ENCODE measurements around the gene MATN3.

Gene MATN3

DNA sequence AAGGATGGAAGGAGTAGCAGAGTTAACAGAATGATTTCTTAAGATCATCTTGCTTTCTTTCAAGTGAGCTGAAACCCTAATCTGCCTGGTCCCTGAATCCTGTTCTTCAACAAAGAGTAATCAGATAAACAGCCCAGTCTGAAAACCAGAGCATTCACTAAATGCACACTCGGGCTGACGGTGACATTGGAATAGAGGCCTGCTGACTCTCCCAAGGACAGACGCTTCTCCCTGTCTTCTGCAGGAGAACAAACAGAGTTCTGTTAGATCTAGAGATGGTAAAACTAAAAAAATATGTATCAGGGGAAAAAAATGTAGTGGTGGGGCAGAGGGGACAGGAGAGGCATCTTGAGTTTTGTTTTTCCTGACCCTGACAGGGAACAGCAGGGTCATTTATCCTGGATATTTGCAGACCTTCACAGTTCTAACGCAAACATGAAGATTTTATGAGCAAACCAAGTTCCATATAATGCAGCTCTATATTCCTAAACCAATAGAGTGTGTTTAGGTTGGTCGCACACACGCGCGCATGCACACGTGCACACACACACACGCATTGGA lies 7.3 kb downstream of the MATN3 start:
- DNase-seq (ENCODE audit: low read depth): no peak

DNA sequence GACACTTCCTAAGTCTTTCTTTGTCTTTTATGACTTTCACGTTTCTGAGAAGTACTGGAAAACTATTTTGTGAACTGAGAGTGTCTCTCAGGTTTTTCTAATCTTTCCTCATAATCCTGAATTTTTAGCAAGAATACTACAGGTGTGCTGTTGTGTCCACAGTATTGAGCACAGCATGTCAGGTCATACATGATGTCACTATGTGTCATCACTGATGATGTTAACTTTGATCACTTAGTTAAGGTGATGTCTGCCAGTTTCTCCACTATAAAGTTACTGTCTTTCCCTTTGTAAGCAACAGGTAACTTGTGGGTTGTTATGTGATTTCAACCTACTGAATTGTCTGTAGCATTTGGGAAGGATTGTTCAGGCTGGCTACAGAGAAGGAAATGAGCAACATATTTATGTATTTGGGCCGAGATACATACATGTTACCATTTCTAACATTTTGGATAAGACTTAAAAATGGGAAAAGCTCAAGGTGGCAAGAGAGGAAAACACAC lies 11.1 kb downstream of the MATN3 start:
- no peak for DNase-seq (ENCODE audit: low read depth)

DNA sequence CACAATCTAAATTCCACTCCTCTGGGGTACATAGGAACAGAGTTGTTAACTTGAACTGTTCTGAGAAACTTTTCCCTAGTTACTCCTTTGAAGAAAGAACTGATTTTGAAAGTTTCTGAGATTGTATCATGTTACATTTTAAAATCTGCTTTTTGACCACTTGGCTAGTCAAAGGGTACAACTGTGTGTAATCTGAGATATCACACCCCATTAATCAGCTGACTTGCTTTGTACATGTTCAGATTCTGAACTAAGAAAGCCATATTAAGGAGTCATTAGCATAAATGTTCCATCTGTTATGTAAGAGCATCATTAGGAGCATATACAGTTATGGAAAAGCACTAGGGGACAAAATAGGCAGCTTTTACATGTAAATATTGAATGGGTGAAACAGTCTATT lies 18.7 kb downstream of the MATN3 start:
- no peak for DNase-seq (ENCODE audit: low read depth)

DNA sequence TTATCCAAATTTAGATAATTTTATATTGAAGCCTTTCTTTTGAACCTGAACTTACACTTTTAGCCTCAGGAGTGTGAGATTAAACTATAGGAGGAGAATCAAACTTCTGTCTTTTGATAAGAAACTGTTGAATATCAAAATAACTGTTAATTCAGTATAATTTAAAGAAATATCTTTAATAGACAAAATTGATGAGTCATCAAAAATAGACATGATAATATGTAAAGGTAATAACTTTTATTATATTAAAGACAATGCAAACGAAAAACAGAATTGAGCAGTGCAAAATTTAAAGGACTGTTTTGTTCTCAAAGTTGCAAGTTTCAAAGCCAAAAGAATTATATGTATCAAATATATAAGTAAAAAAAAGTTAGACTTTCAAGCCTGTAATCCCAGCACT lies 20.6 kb downstream of the MATN3 start:
- no peak for DNase-seq (ENCODE audit: low read depth)

DNA sequence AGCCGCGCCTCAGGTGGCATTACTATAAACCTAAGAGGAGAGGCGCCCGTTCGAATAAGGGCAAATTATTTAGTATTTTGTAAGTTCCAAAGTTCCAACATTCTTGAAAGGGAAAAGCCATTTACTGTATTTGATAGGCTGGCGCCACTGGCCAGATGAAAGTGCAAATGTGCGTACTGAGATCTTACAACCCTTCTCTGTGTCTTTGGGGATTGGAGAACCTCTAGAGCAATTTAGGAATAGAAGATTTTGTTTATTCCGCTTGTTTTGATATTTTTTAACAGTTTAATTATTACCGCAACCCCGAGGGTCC lies 22.1 kb downstream of the MATN3 start:
- DNase-seq (ENCODE audit: low read depth): no peak

DNA sequence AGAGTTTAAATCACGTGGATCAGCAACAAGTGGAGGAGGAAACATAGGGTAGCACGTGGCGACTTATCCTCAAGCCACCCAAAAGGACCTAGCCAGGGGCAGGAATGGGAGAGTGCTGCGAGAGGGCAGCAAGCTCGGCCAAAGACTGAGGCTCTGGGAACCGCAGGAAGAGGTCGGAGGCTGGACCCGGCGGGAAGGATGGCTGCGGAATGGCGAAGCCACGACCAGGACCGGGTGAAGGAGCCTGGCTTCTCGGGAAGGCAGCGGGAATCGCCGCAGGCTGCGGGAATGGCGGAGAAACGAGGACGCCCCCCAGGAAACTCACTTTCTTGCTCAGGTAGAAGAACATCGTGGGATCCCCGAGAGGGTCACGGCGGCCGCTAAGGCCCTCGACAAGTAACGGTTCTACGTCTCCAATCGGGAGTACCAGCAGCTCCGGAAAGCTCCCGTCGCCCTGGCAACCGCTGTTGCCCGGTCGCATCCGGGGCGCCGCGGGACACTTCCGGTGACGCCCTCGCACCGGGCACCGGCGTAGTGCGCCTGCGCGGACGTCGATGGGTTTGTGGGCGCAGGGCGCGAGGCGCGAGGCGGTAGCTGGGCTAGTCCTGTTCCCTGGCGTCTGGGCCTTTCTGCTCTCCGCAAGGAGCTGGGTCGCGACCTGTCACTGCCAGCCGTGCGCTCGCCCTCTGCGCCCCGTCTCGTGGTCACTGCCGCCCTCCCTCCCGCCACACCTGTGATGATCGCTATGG lies 22.6 kb downstream of the MATN3 start, which contains the start of gene WDR35:
TSS of gene WDR35 (minus strand) at position 439 of the 749 bp plus-strand sequence. CDS start at position 349, 90 bp downstream.
- peak; percentile 89 for DNase-seq (ENCODE audit: low read depth)

DNA sequence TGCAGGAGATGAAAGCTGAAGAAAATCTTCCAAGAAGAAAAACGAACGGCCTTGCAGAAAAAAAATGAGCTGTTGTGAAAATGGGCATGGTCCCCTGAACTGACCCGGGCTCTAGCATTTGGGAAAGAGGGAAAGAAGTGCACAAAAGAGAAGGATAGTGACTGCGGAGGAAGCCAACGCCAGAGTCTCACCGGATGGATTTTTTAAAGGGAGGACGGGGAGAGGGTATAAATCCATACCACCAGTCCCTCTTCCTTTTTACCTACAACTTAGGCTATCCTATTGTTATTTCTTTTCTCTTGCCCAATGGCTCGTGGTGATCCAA lies 23.2 kb downstream of the MATN3 start:
- DNase-seq (ENCODE audit: low read depth): no peak

DNA sequence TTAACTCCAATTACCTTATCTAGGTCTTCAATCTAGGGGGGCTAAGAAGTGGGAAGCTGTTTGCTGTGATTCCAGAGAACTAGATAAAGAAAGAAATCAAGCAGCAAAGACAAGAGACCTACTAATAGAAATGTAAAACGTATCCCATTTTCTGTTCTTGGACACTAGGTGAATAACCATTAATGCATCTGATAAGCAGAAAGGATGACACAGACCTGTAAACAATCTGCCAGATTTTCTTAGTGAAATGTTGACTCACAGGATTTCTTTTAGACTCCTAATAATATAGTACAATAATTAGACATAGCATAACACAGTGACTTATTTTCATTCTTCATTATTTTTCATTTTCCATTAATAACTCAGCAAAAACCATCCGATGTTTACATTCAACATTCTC lies 23.9 kb downstream of the MATN3 start:
- no peak for DNase-seq (ENCODE audit: low read depth)

DNA sequence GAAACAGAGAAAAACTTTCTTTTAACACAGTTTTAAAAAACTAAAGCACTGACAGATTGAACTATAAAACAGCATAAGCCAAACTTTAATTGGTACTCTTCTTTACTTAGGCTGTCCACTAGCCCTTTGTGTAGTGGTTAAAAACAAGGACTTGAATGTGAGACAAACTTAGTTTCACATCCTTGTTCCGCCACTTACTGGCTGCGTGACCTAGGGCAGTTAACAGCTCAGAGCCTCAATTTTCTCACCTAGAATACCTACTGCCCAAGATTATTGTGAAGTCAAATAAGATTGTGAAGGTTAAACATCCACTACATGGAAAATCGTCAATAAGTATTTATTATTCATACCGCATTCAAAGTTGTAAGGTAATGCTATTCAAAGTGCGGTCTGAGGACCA lies 24.5 kb downstream of the MATN3 start:
- DNase-seq (ENCODE audit: low read depth): no peak

DNA sequence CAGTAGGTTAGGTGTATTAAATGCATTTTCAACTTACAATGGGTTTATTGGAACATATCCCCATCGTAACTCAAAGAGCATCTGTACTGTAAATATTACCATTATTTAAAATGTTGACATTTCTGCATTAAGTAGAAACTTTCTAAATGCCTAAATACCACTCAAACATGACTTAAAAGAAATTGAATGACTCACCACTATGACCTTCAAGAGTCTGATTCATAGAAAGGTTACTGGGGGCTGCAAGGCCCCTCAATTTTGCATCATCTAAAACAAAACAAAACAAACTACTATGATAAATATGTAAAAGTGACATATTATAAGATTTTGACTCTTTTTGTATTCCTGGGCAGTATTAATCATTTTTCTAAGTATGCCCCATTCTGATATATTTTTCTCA lies 30.2 kb downstream of the MATN3 start:
- DNase-seq (ENCODE audit: low read depth): no peak

DNA sequence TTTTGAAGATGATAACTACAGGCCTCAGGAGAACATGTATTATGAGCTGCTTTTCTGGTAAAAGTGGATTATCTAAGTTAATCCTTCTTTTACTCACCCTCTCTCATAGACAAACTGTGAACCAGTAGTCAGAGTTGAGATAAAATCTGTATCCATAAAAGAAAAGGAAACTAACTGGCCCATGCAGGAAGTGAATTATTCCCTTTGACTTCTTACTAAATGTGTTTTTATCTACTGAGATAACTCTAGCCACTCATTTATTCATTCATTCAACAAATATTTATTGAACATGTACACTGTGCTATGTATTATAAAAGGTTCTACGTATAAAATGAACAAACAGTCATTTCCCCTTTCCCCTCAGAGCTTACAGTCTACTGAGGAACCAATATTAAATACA lies 32.5 kb downstream of the MATN3 start:
- no peak for DNase-seq (ENCODE audit: low read depth)

DNA sequence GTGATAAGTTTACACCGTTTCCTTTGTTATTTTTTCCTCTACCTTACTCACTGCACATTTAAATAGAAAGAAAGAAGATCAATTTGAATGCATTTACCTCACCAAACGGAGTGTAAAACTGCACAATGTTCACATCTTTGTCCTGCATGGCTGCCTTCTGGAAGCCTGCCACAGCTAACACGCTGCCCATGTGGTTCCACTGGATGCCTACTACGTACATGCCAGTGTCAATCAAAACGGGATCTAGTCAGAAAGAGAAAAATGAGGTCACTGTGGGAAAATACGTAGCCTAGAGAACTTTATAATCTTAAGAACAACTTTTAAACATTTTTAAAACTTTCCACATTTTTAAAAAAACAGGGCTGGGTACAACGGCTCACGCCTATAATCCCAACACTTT lies 39.0 kb downstream of the MATN3 start:
- no peak for DNase-seq (ENCODE audit: low read depth)

DNA sequence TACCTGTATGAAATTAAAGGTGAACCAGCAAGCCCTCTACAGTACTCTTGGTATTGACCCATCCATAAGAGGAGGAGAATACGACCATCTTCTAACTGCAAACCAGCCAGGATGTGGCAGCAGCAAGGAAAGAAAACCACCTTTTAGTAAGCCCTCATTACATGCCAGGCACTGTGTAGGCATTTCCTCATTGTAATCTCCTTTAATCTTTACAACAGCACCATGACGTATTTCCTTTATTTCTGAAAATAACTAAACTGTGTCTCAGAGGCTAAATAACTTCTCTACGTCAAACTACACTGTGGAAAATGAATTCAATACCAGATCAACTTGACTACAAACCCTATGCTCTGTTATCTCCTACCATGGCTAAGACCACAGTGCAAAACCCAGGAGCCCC lies 40.8 kb downstream of the MATN3 start:
- no peak for DNase-seq (ENCODE audit: low read depth)

DNA sequence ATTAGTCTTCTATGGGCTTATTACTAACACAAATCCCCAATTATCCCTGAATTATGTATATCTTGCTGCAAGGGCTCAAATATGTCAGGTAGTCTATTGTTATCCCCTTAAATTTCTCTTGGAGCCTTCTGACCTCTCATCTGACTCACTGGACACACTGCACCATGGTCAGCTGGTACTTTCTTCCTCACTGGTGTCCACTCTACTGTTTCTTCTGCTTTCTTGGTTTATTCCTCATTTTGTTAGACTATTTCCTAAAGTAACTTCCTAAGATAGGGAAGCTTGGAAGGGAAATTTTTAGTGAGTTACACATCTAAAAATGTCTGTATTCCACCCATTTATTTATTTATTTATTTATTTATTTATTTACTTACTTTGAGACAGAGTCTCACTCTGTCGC lies 49.1 kb downstream of the MATN3 start:
- no peak for DNase-seq (ENCODE audit: low read depth)

DNA sequence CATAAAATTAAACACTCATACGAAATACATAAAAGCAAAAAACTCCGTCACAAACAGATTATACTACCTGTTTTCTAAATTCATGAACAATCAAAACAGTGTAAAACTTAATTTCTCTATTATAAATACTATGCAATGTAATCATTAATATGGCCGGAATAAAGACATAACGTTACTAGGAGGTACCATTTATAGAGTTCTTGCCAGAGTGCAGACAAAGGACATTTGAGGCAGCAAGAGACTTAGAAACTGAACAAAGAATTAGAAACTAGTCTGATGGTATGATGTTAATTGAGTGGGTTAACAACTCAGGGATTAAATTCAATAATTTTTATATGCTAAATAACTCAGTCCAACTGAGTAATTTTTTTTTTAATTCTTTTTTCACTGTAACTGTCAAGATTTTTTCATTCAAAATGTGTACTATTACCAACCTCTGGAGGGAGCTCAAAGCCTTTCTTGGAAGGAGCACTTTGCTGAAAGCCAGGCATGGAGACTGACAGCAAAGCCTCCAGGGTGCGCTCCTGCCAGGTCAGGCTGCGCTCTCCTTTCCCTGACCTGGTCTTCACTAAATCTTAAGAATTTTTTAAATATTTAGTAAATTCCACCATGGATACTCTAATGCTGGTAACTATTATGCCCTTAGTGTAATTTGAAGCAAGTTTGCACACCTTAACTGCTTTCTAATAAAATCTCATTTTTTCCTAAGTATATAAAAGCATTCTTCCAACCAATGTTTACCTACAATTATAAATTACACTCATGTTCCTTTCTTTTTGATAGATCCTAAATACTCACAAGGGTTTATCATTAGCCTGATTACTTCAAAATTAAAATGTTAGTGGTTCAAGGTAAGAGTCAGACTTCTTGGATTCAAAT lies 56.7 kb downstream of the MATN3 start:
- DNase-seq (ENCODE audit: low read depth): peak; percentile 13

DNA sequence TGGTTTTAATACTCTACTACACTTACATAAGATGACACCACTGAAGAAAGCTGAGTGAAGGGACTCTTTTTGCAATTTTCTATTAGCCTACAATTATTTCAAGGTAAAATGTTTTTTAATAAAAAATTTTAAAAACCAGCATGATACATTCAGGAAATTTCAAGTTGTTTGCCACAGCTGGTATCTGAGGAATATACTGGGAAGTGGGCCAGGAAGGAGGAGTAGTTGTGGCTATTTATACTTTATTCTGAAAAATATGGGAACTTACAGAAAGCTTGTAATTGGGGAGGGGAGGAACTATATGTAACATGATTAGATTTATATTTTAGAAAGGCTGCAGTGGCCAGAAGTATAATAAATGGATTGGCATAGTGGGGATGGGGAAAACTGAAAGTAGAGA lies 63.4 kb downstream of the MATN3 start:
- no peak for DNase-seq (ENCODE audit: low read depth)

DNA sequence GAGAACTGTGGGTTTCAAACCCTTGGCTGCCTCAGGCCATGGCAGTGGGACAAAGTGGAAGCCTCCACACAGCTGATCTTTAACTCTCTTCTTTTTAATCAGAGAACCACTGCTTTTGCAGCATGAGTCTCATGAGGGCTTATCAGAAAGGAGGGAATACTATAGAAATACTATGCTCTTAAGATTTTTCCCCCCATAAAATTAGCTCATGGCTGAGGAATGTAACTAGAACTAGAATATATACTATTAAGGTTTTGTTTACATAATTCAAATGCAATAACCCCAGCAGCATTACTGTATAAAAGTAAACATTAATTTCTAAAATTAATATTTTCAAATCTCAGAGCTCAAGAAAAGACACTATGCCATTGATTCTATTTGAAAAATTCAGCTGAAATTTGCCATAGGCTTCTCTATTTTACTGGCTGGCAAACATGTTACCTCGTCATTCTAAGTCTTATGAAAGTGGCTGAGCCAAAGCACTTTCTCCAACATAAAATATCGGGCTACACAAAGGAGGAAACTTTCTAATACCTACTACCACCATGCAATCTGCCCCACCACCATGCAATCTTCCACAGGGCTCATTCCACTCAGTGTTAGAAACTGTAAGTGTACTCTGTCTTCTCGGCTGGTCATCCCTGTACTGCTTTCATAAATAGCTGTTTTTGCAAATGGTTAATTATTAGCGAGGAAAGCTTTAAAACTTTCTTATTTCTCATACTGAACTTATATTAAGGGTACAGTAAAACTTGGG lies 65.1 kb downstream of the MATN3 start:
- no peak for DNase-seq (ENCODE audit: low read depth)

DNA sequence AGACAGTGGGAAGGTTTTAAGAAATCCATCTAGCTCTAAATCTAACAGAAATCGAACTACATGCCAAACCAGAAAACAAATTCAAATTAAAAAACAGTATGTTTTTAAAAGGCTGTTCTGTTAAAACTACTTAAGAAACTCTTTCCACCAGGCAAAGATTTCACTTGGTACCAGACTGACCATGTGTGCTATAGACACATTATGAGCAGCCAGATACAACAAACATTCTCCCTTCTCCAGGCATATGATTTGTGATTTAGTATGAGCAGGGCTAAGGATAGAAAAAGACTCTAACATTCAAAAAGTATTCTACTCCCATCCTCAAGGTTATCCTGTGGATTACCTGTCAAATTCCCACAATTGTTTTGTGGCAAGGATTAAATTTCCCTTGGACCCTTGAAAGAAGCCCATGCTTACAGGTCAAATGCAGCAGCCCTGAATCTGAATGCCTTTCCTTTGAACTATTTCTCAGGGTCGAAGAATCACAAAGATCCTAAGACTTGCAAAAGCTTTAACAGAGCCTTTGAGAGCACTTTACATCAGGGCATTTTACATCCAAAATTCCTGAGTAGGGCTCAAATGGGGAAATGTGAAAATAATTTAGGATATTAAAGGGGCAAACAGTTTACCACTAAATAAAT lies 68.1 kb downstream of the MATN3 start:
- DNase-seq (ENCODE audit: low read depth): no peak

DNA sequence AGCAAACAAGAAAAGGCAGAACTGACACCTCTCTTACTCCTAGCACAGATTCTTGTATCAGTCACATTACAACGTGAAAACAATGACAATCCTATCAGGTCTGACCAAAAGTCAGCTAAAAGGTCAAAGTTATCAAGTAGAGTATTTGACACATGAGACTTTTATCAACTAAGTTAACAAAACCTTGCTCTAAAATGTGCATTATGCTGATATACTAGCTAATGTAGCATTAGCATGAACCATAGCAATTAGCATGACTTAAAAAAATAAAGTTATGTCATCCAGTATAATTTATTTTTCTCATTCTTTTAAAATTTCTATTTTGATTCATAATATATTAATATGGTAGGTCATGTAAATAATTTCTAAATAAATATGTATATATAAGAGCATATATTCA lies 69.3 kb downstream of the MATN3 start:
- DNase-seq (ENCODE audit: low read depth): no peak

DNA sequence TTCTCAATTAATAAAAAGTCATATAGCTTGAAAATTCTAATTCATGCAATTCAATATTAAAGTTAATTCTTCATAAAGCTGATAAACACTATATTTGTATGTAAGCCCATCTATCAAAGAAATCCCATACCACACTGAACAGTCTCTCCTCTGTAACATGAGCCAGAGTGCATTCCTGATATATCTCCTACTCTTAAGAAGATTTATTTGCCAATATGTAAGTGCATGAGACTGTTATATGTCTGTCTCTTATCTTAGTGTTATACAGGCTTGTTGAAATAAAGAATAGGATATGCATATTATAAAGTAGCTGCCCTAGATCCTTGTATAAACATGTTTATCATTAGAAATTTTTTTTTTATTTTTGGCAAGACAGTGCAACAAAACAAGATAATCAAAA lies 70.3 kb downstream of the MATN3 start:
- no peak for DNase-seq (ENCODE audit: low read depth)

Measured in activated T-cell treated with anti-CD3 and anti-CD28 coated beads for 24 hours (primary cell).